Measurements from ENCODE around the gene RPL6.
A peak's percentile ranks its signal among the peaks of the same experiment; 100 is the strongest.
"Not testable (repeated sequence)": the region's sequence is repeated elsewhere in the genome, so short reads cannot be mapped to it uniquely, and the experiment has no call there.

The RPL6 gene

DNA sequence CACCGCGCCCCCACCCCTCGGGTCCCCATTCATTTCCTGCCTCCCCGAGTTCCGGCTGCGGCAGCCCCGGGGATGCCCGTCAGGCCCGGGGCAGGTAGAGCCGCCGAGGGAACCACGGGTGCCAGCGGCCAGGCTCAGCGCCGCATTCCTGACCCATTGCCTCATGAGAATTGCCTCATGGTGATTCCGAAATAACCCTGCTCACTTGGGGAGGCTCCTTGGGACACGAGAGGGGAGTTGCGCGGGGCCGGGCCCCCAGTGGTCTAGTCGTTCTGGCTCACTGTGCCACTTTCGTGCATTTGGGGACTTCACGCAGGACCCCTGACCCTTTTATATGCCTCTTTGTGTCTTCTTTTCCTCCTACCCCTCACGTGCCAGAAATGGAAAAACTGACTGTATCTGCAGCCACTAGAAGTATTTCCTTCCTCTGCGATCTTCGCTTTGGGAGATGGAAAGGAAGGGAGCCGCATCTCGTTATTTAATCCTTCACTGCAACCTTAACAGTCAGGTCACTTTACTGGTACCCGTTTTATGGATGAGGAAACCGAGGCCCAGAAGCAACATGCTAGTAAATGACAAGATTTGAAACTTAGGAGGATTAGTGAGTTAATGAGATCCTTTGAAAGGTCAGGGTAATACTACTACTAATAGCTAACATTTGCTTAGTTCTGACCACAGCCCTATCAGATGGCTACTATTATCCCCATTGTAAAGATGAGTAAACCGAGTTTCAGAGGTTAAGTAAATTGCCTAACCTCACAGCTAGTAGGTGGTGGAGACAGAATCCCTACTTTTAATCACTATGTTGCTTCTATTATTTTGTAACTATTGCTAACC, 10.1 kb upstream of the RPL6 start:
- DNase-seq (ENCODE audit: low read depth in 2 of 2) = peak in 1 of 2 donors; percentile 23

DNA sequence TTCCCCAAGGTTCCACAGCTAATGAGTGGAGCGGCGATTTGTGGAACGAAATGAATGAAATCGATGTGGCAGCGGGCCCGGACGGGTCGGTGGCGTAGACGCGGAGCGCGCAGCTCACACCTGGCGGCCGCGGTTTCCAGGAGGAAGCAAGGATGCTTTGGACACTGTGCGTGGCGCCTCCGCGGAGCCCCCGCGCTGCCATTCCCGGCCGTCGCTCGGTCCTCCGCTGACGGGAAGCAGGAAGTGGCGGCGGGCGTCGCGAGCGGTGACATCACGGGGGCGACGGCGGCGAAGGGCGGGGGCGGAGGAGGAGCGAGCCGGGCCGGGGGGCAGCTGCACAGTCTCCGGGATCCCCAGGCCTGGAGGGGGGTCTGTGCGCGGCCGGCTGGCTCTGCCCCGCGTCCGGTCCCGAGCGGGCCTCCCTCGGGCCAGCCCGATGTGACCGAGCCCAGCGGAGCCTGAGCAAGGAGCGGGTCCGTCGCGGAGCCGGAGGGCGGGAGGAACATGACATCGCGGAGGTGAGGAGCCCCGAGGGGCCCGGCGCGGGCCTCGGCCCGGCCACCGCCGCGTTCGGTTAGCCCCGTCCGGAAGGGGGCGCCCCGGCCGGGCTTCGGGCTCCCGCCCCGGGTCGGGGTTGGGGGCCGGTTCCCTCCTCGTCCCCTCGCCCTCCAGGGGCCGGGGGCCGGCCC, 9.3 kb upstream of the RPL6 start, which contains the start of gene PTPN11:
Gene PTPN11 (plus strand): TSS at position 340 of the 689 bp plus-strand sequence. CDS start 165 bp downstream, at position 505.
- DNase-seq (ENCODE audit: low read depth in 2 of 2) = peak; percentile 78 to 88

DNA sequence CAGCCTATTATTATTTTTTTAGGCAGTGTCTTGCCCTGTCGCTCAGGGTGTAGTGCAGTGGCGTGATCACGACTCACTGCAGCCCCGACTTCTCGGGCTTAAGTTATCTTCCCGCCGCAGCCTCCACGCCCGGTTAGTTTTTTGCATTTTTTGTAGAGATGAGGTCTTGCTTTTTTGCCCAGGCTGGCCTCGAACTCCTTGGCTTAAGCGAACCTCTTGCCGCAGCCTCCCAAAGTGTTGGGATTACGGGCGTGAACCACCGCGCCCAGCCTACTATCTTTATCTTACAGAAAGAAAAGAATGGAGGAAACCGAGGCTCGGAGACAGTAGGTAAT, 8.8 kb upstream of the RPL6 start:
- DNase-seq (ENCODE audit: low read depth in 2 of 2) = no peak

DNA sequence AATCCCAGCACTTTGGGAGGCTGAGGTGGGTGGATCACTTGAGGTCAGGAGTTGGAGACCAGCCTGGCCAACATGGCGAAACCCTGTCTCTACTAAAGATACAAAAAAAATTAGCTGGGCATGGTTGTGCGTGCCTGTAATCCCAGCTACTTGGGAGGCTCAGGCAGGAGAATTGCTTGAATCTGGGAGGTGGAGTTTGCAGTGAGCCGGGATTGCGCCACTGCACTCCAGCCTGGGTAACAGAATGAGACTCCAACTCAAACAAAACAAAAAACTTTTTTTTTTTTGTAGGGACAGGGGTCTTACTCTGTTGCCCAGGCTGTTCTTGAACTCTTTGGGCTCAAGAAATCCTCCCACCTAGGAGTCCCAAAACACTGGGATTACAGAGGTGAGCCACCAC, 6.1 kb upstream of the RPL6 start:
- DNase-seq (ENCODE audit: low read depth in 2 of 2) = not testable (repeated sequence)

DNA sequence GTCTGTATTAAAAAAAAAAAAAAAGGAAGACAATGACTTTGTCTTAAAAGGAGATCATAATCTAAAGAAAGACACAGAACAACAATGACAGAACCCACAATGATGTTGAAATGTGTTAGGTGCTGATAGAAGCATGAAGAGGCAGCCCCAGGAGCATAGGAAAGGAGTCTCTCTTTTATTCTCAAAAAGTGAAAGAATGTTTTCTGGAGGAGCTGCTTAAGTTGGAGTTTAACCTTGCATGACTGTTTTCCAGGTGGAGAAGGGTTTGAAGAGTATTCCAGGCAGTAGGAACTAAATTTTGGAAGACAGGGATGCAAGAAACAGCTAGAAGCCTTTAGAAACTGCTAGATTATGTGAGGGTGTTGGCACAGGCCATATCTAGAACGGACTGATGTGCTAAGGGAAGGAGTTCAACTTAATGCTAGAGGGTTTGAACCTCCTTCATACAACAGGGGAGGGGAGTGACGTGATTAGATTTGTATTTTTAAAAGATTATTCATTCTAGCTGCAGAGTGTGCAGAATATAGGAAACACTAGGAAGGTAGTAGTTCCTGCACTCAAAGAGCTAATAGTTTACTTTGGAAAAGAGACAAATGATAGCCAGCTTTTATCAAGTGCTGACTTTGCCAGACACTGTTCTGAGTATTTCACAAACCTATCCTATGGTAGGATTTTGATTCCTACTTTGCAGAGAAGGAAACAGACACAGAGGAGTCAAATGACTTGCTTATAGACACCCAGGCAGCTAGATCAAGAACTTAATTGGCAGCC, 4.6 kb upstream of the RPL6 start:
- no peak for DNase-seq (ENCODE audit: low read depth in 2 of 2)

DNA sequence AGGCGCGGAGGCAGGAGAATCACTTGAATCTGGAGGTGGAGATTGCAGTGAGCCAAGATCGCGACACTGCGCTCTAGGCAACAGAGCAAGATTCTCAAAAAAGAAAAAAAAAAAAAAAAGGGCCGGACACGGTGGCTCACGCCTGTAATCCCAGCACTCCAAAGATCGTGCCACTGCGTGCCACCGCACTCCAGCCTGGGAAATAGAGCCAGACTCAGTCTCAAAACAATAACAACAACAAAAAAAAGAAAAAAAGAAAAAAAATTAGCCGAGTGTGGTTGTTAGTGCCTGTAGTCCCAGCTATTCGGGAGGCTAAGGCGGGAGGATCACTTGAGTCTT, 470 bp upstream of the RPL6 start:
- no peak for DNase-seq (ENCODE audit: low read depth in 2 of 2)

DNA sequence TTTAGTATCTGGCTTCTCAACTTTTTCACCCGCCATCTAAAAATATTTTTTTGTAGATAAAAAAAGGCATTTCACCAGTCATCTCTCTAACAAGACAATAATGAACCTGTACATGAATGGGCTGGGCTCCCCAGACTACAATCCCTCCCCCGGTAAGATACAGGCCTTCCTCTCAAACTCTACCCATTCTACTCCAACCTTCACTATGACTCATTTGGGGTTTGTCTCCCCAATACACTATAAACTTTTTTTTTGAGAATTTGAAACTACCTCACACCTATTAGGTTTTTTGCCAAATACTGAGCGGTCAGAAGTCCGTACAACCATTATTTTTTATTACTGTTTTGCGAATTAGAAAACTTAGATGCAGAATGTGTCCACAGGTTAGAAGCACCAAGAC, 784 bp downstream of the RPL6 start:
- no peak for DNase-seq (ENCODE audit: low read depth in 2 of 2)

DNA sequence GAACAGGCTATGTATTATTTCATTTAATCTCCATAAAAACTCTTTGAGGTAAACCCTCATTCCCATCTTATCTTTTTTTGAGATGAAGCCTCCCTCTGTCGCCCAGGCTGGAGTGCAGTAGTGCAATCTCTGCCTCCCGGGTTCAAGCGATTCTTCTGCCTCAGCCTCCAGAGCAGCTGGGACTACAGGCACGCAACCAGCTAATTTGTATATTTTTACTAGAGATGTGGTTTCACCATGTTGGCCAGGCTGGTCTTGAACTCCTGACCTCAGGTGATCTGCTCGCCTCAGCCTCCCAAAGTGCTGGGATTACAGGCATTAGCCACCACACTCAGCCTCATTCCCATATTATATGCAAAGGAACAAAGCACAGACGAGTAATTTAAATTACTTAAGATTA, 1.7 kb downstream of the RPL6 start:
- DNase-seq (ENCODE audit: low read depth in 2 of 2) = not testable (repeated sequence)

DNA sequence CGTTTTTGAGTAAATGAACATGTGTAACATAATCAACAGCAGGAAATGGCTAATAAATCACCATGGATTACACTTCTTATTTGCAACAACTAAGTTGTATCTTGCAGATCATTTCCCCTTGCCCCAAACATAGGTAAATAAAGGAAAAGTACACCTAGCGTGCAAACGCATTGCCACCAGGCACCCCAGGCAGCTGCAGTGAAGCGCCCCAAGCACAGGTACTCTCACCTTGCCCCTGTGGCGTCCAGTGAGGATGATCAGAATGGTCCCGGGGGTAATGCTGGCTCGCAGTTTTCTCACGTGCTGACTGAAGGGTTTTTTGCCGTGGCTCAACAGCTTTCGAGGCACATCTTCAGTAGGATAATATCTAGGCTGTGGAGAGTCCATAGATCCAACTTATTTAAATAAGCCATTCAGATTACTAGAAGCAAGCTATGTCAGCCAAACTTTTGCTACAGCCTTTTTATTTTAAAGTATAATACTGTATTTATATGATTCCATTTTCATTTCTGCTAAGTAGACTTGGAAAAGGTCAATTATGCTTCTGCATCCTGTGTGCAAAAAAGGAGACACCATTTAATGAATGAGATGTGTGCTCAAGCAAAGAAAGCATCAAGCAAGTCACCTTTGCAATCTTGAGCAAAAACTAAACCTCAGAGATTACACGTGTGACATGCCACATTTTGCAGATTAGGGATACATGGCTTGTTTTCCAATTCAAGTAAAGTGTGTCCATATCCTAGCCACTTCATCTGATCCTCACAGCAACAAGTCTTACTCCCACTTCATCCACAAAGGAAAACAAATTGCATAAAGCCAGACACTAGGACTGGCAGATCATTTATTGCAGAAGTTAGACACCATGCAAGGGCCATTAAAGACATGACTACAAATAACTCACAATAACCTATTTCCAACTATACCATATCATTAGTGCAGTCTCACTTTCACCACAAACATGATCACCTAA, 2.6 kb downstream of the RPL6 start:
- no peak for DNase-seq (ENCODE audit: low read depth in 2 of 2)

DNA sequence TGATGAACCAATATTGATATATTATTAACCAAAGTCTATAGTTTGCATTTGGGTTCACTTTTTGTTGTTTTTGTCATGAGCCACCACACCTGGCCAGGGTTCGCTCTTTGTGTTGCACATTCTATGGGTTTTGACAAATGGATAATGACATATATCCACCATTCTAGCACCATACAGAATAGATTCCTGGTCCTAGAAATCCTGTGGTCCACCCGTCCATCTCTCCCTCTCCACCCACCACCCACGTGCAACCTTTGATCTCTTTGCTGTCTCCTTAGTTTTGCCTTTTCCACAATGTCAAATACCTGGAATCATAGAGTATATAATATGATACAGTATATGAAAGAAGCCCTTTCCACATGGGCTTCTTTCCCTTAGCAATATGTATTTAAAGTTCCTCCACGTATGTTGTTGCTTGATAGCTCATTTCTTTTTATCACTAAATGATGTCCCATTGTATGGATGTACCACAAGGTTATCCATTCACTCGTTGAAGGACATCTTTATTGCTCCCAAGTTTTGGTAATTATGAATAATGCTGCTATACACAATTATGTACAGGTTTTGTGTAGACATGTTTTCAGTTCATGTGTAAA, 7.4 kb downstream of the RPL6 start:
- no peak for DNase-seq (ENCODE audit: low read depth in 2 of 2)

DNA sequence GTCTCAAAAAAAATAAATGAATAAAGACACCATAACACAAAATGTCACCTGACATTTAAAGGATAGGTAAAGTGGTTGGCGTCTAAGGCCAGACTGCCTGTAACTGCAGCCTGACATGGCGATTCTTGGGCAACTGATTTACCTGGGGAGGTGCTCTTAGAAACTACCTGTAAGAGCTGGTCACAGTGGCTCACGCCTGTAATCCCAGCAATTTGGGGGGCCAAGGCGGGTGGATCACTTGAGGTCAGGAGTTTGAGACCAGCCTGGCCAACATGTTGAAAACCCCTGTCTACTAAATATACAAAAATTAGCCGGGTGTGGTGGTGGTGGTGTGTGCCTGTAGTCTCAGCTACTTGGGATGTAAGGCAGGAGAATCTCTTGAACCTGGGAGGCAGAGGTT, 8.4 kb downstream of the RPL6 start:
- DNase-seq (ENCODE audit: low read depth in 2 of 2) = no peak

DNA sequence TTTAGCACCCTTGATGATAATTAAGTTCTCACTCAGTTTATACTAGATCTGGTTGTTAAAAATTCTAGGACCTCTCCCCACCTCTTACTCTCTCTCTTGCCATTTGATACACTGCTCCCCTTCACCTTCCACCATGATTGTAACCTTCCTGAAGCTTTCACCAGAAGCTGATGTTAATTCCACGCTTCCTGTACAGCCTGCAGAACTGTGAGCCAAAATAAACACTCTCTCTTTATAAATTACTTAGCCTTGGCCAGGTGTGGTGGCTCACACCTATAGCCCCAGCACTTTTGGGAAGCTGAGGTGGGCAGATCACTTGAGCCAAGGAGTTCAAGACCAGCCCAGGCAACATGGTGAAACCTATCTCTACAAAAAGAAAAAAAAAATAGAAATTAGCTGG, 16.1 kb downstream of the RPL6 start:
- DNase-seq (ENCODE audit: low read depth in 2 of 2) = no peak

DNA sequence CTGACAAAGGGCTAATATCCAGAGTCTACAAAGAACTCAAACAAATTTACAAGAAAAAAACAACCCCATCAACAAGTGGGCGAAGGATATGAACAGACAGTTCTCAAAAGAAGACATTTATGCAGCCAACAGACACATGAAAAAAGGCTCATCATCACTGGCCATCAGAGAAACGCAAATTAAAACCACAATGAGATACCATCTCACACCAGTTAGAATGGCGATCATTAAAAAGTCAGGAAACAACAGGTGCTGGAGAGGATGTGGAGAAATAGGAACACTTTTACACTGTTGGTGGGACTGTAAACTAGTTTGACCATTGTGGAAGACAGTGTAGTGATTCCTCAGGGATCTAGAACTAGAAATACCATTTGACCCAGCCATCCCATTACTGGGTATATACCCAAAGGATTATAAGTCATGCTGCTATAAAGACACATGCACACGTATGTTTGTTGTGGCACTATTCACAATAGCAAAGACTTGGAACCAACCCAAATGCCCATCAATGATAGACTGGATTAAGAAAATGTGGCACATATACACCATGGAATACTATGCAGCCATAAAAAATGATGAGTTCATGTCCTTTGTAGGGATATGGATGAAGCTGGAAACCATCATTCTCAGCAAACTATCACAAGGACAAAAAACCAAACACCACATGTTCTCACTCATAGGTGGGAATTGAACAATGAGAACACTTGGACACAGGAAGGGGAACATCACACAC, 19.3 kb downstream of the RPL6 start:
- not testable (repeated sequence) for DNase-seq (ENCODE audit: low read depth in 2 of 2)

DNA sequence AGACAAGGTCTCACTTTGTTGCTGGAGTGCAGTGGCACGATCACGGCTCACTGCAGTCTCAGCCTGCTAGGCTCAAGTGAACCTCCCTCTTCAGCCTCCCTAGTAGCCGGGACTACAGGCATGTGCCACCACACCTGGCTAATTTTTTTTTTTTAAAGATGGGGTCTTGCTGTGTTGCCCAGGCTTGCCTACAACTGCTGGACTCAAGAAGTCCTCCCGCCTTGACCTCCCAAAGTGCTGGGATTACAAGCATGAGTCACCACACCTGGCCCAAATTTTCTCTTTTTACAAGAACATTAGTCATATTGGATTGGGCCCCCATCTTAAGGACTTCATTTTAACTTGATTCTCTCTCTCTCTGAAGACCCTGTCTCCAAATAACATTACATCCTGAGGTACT, 20.2 kb downstream of the RPL6 start:
- DNase-seq (ENCODE audit: low read depth in 2 of 2) = no peak

DNA sequence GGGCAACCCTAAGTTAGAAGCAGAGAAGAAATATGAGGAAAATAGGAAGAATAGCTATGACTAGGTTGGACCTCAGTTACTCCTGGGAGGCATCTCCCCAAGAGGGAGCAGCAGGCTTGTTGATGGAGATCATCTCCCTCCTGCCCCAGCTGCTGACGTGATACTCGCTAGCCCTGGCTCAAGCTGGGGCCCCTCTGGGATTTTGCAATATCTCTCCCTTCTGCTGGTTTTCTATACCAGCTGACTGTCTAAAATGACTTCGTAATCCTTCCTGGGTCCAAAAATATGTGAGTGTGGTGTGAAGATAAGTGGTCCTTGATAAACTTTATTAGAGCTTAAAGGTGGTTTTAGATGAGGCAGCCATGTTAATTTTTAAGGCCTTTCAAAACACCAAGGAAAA, 22.7 kb downstream of the RPL6 start:
- no peak for DNase-seq (ENCODE audit: low read depth in 2 of 2)

DNA sequence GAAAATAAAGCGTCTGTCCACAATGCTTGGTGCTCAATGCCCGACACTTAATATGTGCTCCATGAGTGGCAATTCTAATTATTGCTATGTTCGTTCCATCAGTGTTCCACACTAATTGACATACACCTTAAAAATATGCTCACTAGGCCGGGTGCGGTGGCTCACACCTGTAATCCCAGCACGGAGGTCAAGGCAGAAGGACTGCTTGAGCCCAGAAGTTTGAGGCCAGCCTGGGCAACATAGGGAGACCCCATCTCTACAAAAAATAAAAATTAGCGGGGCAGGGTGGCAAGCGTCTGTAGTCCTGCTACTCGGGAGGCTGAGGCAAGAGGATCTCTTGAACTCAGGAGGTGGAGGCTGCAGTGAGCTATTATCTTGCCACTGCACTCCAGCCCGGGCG, 26.5 kb downstream of the RPL6 start:
- DNase-seq (ENCODE audit: low read depth in 2 of 2) = no peak

DNA sequence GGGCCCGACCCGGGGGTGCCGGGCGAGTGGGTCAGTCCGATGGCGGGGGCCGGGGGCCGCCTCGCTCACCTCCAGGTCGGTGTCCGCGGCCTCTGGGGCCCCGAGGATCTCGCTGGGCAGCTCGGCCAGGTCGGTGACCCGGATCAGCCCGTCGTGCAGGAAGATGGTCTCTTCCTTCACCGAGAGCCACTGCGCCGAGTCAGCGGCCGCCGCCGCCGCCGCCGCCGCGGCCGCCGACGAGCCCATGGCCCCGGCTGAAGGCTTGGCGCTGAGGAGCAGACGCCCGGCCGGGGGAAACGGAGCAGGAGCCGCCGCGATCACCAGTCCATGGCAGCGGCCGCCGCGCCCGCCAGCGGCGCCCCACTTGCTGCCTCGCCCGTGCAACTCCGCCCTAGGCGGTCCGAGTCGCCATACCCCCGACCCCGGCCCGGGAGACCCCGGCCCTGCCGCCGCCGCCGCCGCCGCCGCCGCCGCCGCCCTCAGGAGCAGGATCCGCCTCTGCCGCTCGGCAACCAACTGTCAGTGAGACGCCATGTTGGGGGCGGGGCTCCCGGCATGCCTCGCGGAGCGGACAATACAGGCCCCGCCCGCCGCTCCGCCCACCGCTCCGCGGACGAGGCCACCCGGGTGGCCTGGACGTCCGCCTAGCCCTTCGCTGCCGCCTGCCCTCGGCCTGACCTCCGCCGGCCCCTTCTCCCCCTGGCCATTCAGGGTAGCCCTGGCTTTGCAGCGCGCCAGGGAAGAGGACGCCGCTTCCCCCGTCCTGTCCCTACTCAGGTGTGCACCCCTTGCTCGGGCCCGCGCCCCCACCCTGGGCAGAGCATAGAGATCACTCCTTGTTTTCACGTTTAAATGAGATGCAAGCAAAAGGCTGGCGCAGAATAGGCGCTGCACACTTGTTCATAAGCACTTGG, 27.3 kb downstream of the RPL6 start, which contains the start of gene HECTD4:
Gene HECTD4 (minus strand): TSS at position 549 of the 914 bp plus-strand sequence. CDS start 303 bp downstream, at position 246.
- DNase-seq (ENCODE audit: low read depth in 2 of 2) = peak; percentile 84 to 94

DNA sequence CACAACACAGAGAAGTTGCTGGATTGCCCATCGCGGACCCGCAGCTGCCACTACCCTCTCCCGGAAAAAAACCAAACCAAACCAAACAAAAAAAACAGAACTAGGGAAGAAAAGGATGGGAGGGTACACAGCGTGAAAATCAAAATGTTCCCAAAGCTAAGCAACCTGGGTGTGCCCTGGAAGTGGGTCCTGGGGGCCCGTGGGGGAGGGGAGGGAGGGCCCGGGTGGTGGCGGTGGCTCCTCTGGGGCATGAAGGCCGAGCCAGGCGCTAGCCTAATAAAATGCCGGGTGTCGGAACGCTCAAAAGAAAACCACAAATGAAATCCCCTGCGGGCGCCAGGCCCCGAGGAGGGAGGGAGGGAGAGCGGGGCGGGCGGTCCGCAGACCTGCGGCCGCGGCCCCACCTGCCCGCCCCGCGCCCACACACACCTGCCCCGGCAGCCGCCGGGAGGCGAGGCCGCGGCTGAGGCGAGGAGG, 28.0 kb downstream of the RPL6 start:
- DNase-seq (ENCODE audit: low read depth in 2 of 2) = no peak
